Fibroblast of skin of abdomen (primary cell): Measurements from ENCODE around the gene CNST.
"Not testable (repeated sequence)": the region's sequence is repeated elsewhere in the genome, so short reads cannot be mapped to it uniquely, and the experiment has no call there.

Source experiments
- DNase-seq: peaks from one replicate; pipeline ENCODE4 v3.0.0-alpha.2; 2013

CNST gene

DNA sequence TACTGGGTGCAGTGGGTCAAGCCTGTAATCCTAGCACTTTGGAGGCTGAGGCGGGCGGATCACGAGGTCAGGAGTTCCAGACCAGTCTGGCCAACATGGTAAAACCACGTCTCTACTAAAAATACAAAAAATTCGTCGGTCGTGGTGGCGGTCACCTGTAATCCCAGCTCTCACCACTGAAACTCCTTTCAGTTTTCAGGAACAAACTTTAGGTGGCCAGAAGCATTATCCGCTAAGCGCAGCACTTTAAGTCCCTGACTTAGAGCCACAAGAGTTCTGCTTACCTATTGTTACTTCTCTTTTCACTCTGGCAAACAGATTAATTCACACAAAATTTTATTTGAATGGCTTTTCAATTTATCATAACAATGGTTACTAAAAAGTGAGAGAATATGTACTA, 5.4 kb upstream of the CNST start:
- not testable (repeated sequence) for DNase-seq

DNA sequence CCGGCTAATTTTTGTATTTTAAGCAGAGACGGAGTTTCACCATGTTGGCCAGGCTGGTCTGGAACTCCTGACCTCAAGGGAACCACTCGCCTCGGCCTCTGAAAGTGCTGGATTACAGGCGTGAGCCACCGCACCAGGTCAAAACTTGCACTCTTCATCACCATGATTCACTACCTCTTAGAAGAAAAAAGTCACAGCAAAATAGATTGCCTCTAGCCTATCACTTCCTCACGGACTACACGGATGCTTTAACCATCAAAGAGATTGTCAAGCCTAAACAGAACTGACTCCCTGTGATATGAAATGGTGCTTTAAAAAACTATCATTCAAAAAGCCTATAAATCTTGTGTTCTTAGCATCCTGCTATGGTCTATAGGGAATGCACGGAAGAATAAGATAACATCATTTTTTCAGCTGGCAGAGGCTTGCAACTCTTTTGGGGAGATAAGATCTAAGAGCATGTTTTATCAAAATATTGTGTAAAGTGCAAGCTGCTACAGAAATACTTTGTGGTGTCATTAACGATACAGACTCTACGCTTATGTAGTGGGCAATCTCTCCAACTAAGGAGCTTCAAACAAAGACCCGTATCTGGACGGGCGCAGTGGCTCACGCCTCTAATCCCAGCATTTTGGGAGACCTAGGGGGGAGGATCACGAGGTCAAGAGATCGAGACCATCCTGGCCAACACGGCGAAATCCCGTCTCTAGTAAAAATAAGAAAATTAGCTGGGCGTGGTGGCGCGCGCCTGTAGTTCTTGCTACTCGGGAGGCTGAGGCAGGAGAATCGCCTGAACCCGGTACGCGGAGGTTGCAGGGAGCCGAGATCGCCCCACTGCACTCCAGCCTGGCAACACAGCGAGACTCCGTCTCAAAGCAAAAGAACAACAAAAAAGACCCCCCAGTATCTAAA, 1.2 kb upstream of the CNST start:
- DNase-seq, result no peak

DNA sequence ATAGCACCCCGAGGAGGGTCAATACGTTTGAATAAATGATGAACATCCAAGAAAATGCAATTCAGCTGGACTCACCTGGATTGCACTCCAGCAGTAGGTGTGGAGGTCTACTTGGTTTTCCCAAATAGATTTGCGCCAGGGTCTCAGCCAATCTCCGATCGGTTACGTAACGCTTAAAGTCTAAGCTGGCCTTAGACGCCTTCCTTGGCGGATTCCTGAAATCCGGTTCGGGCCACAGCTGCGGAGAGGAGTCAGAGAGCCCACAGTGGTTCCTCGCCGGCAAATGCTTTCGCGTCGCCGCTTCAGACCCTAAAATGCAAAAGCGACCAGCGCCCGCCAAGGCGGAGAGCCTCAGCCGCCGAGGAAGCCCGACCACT, 517 bp upstream of the CNST start:
- no peak for DNase-seq

DNA sequence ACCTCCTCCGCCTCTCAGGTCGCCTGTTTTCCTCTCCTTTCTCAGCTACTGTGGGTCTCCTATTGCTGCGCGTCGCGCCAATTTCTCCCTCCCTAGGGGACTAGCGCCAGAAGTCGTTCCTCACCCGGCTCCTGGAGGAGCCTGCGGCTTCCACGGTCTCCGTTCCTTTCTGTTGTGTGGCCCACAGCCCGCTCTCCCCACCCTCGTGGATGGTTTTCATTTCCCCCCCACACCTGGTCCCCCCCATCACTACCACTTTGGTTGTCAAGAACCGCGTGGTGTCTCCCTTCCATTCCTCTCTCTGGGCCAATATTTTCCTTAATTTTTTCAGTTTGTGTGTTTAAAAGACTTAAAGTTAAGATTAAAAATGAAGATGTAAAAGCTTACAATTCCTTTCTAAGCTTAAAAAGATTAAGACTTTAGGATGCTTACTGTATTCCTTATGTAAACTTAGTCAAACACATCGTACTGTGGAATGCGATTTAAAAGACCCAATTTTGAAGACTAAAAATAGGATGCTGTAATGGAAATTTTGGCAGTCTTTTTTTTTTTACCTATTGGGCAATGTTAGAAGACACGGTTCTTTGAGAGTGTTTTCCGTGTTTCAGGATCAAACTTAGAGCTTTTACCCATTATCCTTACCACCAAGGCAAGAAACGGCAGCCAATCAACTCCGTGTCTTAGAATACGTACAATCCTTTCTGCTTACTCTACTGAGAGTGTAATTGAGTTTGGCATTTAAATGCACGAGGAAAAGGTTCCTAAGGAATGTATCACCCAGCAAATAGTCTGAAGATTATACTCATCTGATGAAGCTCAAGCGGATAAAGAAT, 773 bp downstream of the CNST start:
- peak; percentile 92 for DNase-seq

- no peak for DNase-seq
Observed at GRCh38 chr1:246567646-246568235, 1.5 kb downstream of the CNST start.

DNA sequence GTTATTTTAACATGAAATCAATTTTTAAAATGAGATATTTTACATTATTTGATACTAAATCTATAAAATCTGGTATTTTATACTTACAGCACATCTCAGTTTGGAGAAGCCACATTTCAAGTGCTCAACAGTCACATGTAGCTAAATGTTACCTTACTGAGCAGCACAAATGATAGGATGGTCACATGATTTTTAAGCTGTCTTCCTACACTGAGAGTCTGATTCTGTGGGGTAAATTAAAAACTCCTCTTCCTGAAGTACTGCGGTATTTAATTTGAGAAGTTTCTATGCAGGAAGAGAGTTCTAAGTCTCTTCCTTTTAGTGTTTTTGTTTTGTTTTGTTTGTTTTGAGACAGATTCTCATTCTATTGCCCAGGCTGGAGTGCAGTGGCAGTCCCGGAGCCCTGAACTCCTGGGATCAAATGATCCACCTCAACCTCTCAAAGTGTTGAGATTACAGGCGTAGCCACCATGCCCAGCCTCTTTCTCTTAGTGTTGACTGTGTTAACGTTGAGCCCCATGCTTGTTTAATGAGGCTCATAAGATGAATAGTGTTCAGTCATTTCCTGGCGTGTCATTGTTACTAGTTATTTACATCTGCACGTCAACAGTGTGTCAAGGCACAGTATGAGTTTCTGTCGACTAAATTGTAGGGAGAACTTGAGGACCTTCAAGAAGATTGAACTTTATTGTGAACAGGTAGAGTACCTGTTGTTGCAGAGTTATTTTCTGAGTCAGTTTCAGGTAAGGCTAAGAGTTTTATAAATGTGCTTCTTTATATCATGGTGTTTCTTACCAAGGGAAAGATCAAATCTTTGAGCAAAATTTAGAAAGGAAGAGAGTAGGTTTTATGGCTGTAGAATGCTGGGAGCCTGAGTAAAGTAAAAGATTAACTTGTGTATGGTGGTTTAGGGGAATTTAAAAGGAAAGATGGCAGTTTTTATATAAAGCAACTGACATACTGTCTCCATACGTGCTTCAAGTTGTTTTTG, 3.3 kb downstream of the CNST start:
- DNase-seq, result no peak

DNA sequence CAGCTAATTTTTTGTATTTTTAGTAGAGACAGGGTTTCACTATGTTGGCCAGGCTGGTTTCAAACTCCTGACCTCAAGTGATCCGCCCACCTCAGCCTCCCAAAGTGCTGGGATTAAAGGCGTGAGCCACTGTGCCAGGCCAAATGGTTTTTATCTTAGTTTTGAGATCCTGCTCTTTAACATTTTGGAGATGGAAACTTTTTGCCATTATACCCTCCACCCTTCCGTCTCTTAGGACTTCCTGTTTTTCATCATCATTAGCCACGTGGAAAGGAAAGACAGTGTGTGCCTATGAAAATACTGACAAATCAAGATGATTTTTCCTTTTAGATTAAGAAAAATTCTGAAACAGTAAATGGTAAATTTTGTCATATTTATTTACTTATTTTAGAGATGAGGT, 5.1 kb downstream of the CNST start:
- not testable (repeated sequence) for DNase-seq

- no peak for DNase-seq
Observed at GRCh38 chr1:246571953-246572352, 5.7 kb downstream of the CNST start.

DNA sequence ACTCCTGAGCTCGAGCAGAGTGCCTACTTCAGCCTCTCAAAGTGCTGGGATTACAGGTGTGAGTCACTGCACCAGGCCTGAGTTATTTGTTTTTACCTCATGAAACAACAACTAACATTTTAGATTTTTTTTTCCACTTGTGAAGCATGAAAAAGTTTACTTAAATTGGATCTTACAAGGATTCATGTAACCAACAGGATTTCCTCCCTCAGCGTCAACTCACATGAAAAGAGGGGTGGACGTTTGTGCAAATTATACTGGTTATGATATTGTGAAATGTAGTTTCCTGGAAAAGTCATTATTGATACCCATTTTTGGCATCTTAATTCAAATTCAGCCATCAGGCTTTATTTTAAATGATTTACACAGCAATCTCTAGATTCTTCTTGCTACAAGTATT, 6.5 kb downstream of the CNST start:
- no peak for DNase-seq

- no peak for DNase-seq
Observed at GRCh38 chr1:246573491-246573890, 7.2 kb downstream of the CNST start.

DNA sequence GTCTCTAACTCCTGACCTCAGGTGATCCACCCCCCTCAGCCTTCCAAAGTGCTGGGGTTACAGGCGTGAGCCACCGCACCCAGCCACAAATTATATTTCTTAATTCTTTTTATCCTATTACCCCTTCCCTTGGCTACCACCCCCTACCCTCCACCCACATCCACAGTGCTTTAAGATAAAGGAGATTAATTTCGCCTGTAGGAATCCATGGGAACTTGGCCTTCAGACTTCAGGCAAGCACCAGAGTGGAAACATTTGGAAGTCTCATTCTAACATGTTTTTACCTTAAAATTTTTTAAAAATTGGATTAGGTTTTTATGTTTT, 10.4 kb downstream of the CNST start:
- DNase-seq, result no peak

- no peak for DNase-seq
Observed at GRCh38 chr1:246577082-246577719, 10.9 kb downstream of the CNST start.

- no peak for DNase-seq
Observed at GRCh38 chr1:246577720-246578106, 11.5 kb downstream of the CNST start.

DNA sequence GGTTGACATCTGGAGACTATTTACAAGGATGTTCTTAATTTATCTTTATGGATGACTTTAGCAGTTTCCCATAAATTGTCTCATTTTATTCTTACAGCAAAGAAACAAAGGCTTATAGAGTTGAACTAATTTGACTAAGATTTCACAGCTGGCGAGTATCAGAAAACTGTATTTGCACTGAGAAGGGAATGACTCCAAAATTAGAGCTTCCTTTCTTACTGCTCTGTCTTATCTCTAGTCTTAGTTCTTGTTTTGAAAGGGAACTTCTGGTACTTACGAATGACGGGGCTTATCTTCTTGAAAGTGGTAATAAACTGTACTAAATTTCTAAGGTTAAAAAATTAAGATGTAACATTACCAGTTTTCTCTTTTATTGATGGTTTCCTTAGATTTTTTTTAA, 13.6 kb downstream of the CNST start:
- no peak for DNase-seq

DNA sequence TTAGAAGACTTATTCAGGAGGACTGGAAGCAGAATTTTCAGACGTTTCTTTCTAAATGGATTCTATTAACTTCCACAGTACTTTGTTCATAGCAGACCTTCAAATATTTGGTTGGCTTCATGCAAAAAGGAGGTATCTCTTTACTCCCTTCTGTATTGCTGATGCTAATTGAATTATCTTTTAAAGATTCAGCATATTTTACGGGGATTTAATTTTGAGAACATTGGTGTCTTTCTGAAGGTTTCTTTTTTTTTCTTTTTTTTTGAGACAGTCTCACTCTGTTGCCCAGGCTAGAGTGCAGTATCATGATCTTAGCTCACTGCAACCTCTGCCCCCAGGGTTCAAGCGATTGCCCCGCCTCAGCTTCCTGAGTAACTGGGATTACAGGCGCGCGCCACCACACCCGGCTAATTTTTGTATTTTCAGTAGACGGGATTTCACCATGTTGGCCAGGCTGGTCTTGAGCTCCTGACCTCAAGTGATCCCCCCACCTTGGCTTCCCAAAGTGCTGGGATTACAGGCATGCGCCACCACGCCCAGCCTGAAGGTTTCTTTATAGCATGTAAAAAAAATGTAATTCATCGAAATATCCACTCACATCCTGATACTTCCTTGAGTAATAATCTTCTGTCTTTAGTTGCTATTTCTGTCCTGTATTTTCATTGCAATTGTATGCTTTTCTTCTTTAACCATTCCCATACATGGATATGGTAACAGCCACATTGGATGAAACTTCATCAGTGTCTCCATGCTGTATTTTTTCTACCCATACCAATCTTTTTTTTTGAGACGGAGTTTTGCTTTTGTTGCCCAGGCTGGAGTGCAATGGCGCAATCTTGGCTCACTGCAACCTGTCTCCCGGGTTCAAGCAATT, 14.5 kb downstream of the CNST start:
- no peak for DNase-seq

GRCh38 chr1:246582301-246583055, 16.2 kb downstream of the CNST start:
- no peak for DNase-seq

- DNase-seq, result no peak
Observed at GRCh38 chr1:246583056-246583440, 16.8 kb downstream of the CNST start.

DNA sequence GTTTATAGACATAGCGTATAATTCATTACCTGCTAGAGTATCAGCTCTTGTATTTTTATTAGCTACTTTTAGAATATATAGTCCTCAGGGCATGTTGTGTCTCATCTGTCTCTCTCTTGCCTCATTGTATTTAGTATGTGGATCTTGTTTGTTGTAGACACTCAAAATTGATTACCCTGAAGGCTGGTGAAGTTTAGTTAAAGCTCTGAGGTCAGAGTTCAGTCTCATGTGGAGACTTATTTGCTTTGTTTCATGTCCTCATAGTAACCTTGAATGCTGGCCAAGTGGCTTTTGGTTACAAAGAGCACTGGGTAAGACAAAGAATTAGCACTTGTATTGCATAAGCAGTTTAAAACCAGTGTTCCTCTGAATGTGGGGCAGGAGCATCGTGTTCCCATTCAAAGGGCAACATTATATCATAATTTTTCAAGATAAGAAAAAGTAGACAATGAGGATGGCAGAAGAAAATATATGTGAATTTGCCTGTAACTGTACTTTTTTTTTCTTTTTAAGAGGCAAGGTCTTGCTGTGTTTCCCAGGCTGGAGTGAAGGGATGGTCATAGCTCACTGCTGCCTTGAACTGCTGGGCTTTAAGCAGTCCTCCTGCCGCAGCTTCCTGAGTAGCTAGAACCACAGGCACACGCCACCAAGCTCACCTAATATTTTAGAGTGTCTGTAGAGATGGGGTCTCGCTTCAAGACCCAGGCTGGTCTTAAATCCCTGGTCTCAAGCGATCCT, 17.4 kb downstream of the CNST start:
- DNase-seq, result no peak

DNA sequence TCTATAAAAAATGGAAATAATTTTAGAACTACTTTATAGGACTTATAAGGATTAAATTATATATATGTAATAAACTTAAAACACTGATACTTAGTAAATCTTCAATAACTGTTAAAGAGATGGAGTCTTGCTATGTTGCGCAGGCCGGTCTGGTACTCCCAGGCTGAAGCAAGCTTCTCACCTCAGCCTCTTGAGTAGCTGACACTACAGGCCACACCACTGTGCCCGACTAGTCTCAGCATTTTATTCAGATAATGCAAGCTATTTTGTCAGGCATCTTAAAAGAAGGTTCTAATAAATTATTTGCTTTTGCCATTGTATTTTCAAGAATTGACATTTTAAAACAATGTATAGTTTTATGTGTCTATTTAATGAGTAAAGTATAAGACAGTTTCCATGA, 20.8 kb downstream of the CNST start:
- DNase-seq, result no peak
